GM19438 (cell line): ENCODE data around the gene ARHGEF25.
"Not testable (repeated sequence)": the region's sequence is repeated elsewhere in the genome, so short reads cannot be mapped to it uniquely, and the experiment has no call there.

Source experiments
- ATAC-seq: cut with Tn5 transposase; IDR thresholded peaks from one replicate; pipeline ENCODE4 v1.9.1; 2021; ENCODE audit warnings: low read depth; ENCODE audit not compliant: unreplicated experiment

Gene ARHGEF25

DNA sequence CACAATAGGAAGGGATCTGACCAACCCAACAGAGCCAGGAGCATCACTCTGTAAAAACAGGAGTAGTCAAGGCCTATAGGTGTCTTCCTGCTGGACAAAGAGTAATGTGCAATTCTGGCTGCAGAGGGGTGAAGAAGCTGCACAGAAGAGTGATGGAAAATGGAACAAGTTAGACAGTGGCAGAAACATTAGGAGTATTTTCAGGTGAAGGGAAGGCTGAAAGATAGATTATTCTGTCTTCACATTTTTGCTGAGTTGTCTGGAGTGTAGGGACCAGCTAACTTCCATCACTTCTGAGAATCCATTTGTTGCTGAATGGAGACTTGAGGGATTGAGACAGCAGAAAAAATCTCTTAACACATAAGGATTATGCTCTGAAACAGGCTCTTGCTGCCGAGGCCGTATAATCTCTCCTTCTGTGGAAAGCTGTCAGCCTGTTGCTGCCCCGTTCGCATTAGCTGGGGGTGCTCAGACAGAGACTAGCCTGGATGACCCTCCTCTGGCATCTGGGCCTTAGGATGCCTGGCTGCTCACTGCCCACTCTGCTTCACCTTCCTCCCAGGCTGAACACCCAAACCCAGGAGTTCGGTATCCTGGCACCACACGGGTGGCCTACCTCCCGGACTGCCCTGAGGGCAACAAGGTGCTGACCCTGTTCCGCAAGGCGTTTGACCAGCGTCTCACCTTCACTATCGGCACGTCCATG is 3.1 kb upstream of the ARHGEF25 start:
- ATAC-seq = no peak

DNA sequence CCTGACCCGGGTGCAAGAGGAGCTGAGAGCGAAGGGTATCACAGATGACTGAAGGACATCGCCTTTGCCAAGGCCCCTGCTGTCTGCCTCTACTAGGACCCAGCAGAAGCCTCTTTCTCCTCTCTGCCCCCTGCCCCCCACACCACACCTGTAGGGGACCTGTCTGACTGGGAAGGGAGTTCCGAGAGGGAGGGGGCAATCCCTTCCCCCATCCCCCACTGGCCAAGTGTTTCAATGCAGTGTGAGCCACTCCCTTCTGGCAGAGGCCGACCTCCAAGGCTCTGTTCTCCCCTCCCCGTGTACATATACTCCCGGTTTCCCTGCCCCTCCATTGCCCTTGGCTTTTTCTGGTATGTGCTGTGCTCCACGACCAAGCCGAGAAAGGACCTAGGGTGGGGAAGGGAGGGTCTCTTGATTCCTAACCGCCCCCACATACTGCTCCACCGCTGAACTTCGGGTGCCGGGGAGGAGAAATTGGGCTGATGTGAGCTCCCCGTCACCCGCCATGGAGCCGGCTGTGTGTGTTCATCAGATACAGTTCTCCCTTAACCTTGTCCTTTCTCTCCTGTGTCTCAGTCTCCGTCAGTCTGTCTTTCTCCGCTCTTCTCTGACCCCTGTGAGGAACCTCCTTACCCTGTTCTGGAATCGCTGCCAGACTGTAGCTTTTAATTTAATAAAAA is 2.0 kb upstream of the ARHGEF25 start:
- no peak for ATAC-seq

DNA sequence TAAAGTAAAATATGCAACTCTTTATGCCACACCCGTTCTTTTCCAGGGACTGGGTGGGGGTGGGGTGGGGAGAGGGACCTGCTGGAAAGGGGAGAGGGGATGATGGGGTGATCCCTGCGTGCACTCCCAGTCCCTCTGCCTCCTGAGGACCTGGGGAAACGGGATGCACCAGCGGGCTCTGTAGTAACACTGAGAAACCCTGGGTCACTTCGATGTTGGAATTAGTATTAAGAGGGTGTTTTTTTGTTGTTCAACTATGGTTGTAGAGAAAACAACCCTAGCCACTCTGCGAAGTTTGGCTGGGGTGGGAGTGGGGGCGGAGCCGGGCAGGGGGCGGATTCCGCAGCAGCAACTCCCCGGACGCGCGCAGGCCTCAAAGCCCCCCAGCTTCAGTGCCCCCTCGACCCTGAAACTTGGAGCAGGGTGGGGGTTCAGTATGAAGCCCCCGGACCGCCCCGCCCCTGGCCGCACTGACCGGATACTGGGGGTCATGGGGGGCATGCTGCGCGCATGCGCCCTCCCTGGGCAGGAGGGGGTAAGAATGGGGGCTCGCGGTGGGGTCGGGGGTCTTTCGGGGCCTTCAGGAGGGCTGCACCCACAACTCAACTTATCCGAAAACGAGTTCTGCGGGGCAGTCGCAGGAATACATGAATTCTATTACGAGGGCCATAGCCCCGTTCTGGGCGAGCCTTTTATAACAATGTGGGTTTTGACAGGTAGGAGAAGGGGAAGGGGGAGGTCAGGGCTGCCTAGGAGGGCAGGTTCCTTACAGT is 1.3 kb upstream of the ARHGEF25 start:
- no peak for ATAC-seq

DNA sequence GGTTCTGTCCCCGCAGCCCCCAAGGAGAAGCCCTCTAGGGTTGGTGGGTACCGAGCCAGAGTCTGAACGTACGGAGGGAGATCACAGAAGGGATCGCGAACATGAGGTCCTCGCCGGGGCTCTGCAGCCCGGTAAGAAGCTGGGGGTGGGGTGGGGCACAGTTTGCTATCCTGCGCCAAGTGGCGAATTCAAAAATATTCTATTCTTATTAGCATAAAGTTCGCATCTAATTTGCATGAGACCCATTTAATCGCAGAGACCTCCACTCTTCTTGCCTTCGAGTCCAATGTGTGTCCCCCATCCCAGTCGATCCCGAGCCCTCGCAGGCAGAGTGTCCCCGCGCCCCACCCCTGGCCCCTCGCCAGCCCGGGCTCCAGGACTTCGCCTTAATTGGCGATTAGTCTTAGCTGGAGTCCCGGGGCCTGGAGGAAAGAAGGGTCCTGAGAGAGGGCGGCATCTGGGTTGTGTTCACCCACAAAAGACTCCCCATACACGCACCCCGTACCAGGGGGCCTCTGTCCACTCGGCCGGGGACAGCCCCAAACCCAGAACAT is 604 bp upstream of the ARHGEF25 start:
- ATAC-seq = no peak

DNA sequence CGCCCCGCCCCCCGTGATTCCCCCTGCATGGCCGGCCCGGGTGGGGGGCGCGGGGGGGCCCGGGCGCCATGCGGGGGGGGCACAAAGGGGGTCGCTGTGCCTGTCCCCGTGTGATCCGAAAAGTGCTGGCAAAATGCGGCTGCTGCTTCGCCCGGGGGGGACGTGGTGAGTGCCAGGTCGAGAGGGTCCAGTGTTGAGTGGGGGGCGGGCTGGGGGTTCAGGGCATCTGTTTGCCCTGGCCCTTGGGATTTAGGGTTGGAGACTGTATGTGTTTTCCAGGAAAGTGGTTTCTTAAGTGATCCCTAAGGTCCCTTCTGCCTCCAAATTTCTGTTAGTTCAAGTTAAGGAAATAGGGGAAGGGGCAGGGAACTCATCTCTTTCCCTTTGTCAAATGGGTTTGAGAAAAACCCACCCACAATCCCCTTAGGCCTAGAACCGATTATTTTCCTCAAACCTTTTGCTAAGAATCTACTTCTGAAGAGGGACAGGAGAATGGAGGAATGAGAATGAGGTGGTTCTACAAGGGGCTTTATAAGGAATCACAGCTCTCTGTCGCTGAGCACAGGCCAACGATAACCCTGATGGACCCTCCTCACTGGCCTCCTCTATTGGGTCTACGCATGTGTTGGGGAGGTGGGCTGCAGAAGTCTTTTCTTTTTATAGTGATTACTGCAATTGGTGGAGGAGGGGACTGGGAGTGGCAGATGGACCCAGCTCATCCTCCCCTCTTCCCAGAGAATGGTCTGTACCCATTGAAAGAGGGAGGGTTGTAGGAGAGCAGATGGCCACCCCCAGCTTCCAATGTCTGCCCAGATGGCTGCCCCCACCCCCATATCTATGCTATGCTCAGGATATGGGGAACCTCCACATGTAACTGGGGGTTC is 834 bp downstream of the ARHGEF25 start:
- no peak for ATAC-seq

DNA sequence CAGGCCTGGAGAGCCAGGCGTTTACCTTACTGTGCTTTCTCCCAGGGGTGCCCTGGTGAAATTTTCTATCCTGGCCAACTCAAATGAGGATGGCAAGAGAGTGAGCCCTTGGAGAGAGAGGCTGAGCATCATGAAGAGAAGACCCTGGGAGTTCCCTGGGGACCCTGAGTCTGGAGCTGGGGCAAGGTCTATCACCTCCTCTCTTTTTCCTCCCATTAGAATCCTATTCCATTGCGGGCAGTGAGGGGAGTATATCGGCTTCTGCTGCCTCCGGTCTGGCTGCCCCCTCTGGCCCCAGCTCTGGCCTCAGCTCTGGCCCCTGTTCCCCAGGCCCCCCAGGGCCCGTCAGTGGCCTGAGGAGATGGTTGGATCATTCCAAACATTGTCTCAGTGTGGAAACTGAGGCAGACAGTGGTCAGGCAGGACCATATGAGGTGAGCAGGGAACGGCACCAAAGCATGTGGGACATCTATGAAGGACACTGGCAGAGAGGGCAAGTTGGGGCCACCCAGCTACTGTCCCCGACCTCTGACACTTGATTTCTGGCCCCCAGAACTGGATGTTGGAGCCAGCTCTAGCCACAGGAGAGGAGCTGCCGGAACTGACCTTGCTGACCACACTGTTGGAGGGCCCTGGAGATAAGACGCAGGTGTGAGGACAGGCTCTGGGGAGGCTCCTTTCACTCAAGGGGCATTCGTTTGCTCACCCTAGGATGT is 1.6 kb downstream of the ARHGEF25 start:
- no peak for ATAC-seq

DNA sequence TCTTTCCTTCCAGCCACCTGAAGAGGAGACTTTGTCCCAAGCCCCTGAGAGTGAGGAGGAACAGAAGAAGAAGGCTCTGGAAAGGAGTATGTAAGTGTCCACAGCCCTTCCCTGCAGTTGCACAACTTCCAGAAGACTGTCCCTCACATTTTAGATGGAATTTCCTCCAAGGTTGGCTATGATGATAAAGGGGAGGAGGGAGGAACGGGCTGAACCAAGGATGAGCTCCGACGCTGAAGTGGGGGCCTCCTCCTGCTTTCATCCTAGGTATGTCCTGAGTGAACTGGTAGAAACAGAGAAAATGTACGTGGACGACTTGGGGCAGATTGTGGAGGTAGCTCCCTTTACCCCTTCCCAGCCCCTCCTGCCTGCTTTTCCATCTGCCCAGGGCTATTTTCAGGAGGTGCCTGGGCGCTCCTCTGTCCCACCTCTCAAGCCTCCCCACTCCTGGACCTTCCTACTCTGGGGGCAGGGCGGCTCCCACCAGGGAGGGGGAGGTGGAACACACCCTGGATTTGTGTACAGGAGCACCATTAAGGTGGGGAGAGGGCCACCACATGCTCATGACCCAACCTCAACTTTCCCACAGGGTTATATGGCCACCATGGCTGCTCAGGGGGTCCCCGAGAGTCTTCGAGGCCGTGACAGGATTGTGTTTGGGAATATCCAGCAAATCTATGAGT is 2.3 kb downstream of the ARHGEF25 start:
- ATAC-seq = no peak

DNA sequence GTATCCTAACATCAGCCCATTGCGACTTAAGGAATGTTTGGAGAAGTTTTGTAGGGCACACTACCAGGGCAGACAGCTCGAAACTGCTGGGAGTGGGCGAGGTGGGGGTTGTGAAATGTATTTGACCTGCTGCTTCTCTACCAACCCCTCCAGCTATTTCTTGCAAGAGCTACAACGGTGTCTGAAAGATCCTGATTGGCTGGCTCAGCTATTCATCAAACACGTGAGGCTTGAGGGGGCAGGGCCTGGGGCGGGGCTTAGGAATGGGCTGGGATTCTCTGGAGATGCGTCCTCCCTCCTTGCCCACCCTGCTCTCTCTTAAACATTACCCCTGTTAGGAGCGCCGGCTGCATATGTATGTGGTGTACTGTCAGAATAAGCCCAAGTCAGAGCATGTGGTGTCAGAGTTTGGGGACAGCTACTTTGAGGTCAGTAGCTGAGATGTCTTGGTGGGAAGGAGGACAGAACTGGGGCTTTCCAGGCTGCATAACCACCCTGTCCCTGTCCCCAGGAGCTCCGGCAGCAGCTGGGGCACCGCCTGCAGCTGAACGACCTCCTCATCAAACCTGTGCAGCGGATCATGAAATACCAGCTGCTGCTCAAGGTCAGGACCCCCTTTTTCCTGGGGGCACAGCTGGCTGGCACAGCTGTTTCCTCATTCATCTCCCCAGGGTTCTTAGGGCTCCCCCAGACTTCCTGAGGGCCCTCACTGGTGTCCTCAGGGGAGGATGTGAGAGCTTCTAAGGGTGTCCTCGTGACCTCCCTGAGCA is 3.1 kb downstream of the ARHGEF25 start:
- peak; percentile 61 for ATAC-seq

DNA sequence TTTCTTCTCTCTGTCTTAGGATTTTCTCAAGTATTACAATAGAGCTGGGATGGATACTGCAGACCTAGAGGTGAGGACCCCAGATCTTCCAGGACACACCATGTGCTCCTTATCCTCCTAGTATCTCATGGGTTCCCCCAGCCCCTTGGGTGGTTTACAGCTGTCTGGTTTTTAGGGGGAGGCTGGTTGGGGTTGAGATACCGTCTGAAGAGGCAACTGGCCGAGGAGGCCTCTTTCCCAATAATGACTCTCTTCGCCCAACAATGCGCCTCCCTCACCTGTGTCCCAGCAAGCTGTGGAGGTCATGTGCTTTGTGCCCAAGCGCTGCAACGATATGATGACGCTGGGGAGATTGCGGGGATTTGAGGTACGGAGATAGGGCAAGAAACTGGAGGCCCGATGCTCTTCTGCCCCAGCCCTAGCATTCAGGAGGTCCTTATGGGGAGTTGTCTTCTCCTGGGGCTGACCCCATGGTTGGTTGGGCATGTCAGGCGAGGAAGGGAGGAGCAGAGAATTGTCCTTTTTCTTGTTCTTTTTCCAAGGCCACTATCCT is 3.8 kb downstream of the ARHGEF25 start:
- ATAC-seq = no peak

DNA sequence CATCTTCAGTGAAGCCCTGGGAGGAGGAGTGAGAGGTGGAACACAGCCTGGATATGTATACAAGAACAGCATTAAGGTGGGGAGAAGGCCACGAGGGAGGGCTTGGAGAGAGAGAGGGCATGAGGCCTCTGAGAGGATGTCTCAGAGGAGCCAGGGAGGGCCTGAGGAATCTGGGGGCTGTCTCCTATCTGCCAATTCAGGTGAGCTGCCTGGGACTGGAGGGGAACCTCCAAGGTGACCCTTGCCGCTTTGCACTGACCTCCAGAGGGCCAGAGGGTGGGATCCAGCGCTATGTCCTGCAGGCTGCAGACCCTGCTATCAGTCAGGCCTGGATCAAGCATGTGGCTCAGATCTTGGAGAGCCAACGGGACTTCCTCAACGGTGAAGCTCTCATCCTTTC is 4.4 kb downstream of the ARHGEF25 start:
- ATAC-seq = no peak

DNA sequence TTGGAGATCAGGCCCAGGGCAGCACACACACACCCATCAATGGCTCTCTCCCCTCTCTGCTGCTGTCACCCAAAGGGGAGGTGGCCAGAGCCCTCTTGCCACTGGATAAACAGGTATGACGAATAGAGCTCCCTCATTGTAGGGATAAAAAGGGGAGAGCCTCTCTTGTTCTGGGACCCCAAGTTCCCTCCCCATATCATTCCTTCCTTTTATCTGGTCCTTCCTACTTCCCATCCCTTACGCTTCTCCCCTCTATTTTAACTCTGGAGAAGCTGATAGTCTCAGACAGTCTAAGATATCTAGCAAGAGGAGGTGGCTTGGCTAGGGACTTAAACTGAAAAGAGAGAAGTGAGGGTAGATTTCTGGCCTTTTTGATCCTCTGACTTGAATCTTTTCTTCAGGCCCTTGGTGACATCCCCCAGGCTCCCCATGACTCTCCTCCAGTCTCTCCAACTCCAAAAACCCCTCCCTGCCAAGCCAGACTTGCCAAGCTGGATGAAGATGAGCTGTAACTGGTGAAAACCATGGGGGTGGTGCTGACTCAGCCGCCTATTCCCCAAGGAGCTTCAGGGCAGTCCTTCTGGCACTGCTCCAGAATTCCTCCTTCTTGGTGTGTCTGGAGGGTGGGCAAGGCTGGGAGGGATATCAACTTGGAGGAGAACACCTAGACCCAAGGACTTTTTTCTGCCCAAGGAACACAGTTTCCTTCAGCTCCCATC is 5.3 kb downstream of the ARHGEF25 start:
- ATAC-seq = no peak

DNA sequence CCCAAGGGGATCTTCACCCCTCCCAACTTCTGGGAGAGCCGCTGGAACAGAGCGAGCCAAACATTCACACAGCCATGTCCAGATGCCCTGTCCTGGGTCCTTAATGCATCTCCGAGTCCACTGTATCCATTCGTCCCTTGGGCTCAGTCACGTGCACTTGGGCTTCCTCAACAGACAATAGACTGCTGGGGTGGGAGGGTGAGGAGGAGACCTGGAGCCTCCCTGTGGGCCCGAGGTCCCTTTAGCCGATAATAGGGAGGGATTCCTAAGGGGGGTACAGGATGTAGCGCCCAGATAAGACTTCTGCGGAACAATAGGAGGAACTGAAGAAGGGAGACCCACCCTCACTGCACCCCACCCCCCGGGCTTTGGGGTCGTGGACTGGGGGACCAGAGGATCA is 6.7 kb downstream of the ARHGEF25 start:
- no peak for ATAC-seq

DNA sequence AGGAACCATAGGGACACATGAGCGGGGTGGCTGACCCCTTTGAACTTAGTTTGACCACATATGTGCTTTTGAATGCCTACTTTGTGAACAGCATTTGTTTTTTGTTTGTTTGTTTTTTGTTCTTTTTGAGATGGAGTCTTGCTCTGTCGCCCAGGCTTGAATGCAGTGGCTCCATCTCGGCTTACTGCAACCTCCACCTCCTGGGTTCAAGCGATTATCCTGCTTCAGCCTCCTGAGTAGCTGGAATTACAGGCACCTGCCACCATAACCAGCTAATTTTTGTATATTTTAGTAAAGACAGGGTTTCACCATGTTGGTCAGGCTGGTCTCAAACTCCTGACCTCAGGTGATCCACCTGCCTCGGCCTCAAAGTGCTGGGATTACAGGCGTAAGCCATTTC is 7.2 kb downstream of the ARHGEF25 start:
- ATAC-seq = not testable (repeated sequence)

DNA sequence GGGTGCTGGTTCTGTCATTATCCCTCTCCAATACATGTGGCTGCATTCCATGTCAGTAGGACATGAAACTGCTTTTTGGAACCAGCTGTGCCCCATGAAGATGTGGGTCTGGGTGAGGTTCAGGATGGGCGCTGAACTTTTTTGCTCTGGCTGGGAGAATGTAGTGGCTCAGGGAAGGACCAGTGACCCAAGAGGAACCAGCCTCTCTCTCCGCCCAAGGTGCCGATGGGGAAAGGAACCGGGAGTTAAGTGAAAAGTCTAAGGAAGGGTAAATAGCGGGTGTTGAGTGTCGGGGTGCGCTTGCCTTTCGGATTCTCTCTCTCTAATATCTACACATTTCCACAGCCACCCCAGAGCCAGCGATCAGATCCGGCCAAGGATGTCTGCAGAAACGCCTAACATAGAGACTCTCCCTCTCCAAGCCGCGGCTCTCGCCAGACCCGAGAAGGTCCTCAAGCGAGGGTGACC is 7.8 kb downstream of the ARHGEF25 start:
- no peak for ATAC-seq

DNA sequence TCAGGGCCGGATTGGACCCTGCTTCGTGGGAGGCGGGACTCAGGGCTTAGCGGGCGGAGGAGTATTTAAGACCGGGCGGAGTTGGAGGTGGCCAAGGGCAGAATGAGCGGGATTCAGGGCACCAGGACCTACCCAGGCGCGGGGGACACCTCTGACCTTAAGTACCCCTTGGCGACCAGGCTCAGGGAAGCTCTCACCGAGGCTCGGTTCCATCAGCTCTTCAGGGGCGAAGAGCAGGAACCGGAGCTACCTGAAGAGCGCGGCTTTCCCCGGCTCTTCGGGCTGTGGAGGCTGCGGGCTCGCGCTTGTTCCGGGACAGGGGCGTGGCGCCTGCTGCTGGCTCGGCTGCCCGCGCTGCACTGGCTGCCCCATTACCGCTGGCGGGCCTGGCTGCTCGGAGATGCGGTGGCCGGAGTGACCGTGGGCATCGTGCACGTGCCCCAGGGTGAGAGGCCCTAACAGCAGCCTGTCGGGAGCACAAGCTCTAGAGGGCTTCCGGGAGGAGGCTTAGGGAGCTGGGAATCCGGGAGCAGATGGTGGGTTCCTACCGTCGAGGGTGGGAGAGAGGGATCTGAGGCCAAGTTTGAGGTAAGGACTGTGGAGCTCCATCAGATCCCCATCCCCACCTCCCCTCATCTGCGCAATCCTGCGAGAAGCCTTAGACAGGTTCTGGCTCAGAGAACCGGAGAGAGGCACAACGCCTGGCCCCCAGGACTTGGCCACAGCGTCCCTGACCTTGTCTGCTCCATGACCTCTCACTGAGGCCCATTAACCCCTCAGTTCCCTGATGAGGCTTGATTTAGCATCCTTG is 8.4 kb downstream of the ARHGEF25 start:
- no peak for ATAC-seq

DNA sequence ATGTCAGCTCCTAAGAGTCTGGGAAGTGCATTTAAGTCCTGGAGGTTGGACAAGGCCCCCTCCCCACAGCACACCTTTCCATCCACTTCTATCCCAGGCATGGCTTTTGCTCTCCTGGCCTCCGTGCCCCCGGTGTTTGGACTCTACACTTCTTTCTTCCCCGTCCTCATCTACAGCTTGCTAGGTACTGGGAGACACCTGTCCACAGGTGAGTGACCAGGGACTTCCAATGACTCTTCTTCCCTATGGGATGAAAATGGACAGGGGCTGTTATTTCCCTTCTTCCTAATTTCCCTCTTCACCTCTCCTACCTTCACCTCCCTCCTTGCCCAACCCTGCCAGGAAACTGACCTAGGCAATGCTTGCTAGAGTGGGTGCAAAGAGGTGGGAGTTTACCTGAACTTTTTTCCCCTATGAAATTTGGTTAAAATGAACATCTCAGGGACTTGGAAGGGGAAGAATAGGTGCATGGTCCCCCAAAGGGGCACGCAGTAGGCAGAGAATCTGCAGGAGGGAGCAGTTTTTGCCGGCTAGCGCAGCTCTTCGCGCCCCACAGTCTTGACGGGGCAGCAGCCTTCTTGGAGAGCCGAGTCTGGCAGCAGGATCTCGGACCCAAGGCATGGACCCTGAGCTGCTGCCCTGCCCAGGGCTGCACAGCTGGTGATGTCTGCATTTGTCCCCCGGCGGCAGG is 9.2 kb downstream of the ARHGEF25 start:
- no peak for ATAC-seq
